HPDE6-E6E7 (cell line): ENCODE results near the gene JPT1.
"Not testable (repeated sequence)": the region's sequence is repeated elsewhere in the genome, so short reads cannot be mapped to it uniquely, and the experiment has no call there.

Source experiments
- DNase-seq: peaks from one replicate; pipeline ENCODE4 v3.0.0; 2011; ENCODE audit warnings: missing footprints; ENCODE audit errors: extremely low spot score

Gene JPT1

DNA sequence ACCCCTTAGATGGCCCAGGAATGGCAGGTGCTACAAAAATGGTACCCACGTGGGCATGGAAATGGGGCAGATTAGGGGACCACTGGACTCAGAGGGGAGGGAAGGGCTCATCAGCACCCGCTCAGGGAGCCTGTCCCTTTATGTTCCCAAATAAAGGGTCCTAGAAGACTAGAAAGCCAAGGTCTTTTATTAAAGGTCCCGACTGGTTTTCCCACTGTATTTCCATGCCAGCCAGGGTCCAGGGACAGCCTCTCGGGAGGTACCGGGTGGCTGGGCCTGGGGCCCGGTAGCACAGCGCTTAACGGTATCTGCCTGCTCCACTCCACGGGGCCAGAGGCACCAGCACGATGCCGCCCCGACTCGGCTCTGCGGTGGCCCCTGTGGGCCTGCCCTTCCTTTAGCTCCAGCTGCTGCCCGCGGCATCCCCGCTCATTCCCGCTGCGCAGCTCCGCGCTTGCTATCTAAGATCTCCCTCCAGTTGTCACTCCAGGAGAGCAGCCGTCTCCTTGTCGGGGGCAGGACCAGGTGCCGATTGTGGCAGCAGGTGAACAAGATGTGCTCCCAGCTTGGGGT is 24.2 kb downstream of the JPT1 start:
- DNase-seq = no peak

DNA sequence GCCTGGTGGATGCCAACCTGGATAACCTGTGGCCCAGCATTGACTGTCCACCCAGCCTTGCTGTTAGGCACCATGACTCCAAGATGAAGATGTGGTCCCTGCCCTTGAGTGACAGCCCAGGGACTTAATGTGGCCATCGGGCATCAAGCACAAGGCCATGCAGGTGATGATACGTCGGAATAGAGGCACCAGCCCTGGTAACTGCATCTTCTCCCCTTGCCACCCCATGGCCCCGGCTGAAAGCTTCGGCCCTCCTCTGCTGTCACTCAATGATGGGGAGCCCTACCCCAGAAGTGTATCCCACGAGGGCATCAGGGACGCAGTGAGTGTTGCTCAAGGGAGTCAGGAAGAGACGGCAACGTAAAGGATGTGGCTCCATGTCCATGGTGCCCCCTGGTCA is 24.7 kb downstream of the JPT1 start:
- no peak for DNase-seq

DNA sequence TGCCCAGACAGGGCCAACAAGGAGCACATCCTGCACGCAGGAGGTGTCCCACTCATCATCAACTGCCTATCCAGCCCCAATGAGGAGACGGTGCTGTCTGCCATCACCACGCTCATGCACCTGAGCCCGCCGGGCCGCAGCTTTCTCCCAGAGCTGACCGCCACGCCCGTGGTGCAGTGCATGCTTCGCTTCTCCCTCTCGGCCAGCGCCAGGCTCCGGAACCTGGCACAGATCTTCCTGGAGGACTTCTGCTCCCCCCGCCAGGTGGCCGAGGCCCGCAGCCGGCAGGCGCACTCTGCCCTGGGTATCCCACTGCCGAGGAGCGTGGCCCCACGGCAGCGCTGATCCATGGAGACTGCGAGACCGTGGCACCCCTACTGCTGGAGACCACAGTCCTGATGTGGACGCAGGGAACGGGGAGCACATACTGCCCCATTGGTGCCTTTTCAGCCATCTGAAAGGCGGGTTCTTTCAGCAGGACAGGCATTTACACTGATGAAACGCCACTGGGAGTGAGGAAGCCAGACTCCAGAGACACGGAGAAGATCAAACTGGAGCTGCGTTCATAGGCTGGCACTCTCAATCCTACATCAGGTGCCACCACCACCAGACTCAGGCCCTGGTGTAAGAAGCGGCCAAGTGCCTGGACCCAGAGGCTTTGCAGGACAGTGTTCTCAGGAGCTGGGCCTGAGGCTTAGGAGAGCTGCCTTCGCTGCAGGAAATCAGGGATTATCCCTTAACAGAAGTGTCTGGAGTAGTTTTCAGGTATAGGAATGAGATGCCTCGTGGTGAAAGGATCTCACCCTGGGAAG is 25.4 kb downstream of the JPT1 start:
- no peak for DNase-seq

DNA sequence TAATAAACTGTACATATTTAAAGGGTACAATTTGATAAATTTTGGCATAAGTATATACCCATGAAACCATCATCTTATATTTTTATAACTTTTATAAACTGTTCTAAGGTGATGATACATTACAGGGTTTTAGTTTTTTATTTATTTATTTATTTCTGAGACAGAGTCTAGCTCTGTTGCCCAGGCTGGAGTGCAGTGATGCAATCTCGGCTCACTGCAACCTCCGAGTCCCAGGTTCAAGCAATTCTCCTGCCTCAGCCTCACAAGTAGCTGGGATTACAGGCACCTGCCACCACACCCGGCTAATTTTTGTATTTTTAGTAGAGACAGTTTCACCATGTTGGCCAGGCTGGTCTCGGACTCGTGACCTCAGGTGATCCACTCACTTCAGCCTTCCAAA is 26.4 kb downstream of the JPT1 start:
- not testable (repeated sequence) for DNase-seq

DNA sequence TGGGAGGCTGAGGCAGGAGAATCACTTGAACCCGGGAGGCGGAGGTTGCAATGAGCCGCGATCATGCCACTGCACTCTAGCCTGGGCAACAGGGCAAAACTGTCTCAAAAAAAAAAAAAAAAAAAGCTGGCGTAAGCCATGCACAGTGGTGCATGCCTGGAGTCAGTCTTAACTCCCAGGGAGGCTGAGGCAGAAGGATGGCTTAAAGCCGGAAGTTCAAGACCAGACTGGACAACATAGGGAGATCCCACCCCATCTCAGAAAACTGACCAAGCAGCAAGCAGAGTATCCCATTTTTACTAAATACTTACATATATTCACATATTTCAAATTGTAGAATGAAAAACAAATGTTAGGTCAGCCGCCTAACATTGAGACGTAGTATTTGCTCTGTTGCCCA is 27.4 kb downstream of the JPT1 start:
- DNase-seq = no peak

DNA sequence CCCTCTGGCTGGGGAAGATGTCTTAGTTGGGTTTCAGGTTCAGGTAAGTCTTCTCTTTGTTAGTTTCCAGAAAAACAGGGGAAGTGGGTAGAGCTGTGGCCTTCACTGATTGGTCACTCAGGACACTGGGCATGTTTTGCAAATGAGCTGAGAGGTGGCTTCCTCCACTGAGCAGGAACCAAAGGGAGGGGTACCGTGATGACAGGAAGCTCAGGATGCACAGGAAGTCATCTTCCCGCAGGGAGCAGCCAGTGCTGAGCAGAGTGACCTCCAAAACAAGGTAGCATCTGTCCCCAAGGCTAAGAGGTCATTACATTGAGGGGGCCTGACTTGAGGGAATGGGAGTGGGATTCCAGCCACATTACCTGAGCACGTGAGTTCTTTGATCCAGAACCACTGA is 28.3 kb downstream of the JPT1 start:
- no peak for DNase-seq

DNA sequence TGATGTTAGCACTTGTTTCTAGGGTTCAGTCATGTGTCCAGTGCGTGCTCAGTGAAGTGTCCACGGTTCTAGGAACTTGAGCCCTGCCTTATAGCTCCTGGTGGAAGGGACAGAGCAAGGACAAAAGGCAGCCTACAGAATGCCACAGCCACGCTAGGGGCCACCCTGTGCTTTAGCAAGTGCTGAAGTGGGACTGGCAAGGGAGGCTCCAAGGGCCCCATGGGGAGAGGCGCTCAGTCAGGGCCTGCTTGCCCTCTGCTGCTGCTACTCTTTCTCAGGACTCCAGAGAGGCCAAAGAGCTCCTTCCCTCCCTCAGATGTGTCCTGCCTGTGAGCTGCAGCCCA is 29.5 kb downstream of the JPT1 start:
- DNase-seq = no peak

DNA sequence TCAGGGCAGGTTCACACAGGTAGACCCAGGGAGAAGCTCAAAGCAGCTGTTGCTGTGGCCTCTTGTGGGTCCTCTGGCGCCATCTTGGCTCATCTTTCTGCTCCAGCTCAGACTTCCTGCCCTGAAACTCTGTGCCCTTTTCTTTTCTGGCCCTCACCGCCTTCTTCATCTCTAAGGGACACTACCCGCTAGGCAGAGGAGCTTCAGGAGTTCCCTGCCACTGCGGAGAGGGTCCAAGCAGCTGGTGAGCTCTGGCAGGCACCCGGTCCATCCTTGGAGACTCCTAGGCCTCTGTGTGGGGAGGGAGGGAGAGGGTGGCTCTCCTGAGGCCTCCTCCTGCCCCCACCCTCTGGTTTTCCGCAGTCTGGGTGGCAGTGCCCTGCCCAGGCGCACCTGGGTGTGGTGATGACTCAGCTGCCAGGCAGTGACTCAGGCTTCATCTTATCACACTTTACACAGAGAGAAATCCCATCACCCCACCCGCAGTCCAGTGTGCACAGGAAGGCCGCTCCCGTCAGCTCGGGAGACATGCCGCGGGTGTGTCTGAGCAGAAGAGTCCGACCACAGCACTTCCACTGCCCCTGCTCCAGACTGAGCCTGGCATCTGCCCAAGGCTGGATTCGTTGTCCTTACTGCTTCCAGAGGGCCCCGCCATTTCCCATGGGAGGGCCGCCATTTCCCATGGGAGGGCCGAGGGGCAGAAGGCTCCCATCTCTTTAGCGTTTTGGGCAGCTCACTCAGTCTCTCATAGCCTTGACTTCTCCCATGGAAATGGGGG is 30.1 kb downstream of the JPT1 start:
- DNase-seq = peak; percentile 97

DNA sequence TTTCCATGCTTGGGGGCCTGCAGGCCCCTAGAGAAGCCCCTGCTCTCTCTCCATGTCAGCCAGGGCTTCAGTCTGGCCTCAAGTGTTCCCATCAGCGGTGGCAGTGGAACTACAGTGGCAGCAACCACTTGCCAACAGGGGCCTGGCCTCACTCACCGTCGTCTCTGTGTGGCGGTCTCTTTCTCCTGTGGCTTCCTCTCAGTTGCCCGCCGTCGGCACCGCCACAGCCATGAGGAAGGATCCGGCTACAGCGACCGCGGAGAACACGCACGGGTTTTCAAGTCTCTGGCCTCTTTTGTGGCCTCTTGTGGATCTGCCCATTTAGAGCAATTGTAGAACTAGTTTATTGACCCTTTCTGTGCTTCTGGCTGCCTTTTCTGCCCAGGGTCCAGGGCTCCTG is 36.0 kb downstream of the JPT1 start:
- DNase-seq = no peak

DNA sequence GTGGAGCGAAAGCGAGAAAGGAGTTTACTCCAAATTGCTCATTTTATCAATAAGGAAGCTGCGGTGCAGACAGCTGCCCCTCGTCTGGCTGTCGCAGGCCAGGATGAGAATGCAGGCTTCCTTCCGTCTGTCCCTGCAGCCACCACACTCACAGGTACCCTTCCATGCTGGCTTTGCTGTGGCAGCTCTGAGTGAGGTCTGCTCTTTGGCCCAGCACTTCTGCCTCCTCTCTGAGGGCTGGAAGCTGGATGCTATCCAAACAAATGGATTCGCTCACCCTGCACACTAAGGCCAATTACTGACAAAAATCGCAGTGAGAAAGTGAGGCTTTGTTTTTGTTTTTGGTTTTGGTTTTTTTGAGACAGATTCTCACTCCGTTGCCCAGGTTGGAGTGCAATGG is 37.6 kb downstream of the JPT1 start:
- no peak for DNase-seq

DNA sequence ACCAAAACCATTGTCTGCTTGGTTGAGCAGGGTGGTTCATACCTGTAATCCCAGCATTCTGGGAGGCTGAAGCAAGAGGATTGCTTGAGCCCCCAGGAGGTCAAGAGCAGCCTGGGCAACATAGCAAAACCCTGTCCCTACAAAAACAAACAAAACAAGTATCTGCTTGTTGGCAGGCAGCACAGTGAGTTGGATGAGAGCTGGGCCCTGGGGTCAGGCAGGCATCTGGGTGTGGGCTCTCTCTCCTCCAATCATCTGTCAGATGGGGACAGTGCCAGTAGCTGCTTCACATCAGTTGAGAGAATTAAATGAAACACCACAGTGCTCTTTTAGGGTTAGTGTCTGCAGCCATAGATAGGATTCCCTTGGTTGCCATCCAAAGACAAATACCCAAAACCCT is 38.8 kb downstream of the JPT1 start:
- no peak for DNase-seq

DNA sequence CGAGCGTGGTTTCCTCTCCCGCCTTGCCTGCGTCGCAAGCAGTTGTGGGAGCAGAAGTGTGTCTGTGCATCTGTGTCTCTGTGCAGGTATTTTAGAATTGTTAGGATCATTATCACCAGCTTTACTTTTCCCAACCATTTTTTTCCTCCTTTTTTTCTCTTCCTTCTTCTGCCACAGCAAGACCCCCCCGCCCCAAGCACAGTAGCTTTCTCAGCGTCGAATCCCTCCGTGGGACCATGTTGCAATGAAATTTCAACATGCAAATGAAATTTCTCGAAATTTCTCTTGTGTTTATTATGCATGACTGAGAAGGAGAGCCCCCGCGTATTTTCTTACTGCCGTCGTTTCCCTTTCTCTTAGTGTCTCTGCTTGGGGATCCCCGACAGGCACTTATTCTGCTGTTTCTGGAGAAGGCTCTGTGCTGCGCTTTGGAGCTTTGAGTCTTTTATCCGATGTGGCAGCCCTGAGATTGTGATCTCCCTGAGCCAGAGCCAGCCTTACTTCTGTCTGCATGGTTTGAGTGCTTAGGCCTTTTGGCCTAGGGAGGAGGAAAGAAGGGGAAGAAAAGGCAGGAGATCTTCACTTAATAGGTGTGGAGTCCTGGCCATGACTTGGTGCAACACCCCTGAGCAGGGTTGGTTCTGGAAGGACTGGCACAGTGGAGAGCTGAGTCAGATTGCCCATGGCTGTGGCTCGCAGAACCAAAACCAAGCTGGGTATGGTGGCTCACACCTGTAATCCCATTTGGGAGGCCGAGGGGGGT is 39.6 kb downstream of the JPT1 start:
- no peak for DNase-seq

DNA sequence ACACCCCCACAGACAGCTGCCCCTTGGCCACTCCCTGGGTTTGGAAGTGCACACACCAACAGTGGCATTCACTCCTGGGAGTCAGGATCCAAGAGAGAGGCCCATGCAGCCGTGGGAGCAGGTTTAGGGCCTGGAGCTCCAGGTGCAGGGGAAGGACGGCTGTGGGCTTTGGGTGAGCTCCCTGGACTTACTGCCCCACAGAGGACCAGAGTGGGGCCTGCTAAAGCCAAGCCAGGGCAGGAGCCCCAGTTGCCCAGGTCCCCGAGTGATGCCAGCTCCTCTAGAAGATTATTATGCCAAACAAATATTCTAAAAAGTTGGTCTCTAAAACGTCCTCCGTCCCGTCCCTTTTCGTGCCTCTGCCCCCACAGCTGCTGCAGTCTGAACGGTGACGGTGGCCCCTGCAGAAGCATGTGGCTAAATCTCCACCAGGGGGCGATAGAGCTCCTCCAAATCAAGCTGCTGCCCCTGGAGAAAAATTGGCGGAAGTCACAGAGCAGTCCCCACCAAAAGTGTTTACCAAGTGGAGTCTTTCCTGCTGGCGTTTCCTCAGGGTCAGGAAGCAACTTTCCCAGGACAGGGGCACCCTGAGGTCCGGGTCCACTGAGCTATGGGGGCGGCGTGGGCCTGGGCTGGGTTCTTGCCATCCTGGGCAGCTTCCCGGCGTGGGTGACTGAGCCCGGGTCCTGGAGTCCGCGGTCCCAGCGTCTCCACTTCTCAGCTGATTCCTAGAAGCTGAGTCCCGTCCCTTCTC is 40.3 kb downstream of the JPT1 start:
- peak; percentile 83 for DNase-seq

DNA sequence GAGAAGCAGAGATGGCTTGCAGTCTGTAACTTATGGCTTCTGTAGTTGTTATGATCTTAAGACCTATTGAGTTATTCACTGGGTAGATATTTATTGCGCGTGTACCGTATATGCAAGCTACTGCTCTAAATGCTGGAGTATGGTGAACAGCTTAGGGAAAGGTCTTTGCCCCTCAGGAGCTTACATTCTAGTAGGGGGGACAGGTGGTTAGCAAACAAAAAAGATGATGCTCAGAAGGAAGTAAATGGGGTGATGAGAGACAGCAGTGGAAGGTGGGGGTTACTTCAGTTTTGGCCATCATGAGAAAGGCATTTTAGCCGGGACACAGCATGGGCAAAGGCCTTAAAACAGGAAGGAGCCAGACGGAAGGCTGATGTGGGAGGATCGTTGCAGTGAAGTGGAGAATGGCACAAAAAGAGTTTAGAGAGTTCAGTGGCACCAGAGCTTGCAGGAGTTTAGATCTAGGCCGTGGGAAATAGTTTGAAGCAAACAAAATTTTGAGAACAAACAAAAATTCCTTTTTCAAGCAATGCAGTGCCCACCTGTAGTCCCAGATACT is 42.5 kb downstream of the JPT1 start:
- no peak for DNase-seq

DNA sequence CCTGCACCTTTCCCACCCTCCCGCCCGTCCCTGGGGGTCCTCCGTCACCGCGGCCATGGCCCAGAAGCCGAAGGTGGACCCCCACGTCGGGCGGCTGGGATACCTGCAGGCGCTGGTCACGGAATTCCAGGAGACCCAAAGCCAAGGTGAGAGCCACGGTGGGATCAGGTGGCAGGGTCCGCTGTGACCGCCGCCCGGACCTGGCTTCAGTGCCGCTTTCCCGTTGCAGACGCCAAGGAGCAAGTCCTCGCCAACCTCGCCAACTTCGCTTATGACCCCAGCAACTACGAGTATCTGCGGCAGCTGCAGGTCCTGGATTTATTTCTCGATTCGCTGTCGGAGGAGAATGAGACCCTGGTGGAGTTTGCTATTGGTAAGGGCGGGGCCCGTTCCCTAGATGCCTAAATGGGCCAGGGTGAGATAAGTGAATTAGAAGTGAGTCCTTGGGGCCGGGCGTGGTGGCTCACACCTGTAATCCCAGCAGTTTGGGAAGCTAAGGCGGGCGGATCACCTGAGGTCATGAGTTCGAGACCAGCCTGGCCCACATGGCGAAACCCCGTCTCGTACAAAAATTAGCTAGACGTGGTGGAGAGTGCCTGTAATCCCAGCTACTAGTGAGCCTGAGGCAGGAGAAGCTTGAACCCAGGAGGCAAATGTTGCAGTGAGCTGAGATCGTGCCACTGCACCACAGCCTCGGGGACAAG is 43.9 kb downstream of the JPT1 start:
- no peak for DNase-seq

DNA sequence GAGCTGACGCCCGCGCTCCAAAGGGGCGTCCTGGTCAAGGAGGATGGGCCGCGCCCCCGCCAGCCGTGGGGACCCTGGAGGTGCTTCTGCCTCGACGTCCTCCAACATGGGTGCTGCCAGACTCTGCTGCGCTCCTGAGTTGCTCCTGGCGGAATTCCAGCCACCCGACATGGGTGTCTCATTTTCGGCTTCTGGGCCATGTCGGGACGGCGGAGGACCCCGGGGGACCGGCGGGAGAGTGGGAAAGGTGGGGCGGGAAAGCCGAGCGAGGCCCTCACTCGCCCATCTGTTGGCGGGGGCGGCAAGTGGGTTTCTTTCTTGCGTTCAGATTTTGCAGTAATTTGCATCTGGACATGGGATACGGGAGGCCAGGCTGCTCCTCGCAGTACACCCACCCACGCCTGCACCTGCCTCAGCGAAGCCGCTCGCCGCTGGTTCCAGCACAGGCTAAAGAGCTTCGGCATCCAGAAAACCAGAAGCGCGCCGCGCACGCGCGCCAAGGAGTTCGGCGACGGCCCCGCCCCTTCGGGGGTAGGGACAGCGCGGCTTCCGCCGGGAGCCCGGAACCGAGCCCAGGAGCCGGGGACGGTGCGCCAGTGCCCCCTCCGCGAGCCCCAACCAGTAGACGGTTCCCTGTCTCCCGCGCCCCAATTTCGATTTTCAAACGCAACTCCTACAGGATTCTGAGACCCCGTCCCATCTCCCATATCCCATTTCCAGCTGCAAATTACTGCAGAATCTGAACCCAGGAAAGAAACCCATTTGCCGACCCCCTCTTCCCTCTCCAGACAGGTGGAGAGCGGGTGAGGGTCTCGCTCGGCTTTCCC is 44.7 kb downstream of the JPT1 start, which contains the start of gene ARMC7:
TSS of gene ARMC7 (plus strand) at position 563 of the 827 bp plus-strand sequence. CDS start 320 bp downstream, outside the sequence.
- peak; percentile 94 for DNase-seq

DNA sequence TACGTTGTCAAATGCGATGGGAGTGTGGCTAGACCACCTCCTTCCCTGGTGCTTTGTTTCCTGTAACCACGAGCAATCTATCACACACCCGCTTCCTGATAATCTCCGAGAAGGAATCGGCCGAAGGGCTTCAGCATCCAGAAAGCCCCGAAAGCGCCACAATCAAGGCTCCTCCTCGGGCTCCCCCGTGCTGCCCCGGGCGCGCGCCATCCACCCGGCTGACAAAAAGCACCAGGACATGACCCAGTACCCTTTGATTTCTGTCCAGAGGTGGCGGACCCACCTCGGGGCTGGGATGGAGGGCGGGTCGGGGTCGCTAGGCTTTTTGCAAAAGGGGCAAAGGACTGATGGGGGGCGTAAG is 45.3 kb downstream of the JPT1 start:
- no peak for DNase-seq

DNA sequence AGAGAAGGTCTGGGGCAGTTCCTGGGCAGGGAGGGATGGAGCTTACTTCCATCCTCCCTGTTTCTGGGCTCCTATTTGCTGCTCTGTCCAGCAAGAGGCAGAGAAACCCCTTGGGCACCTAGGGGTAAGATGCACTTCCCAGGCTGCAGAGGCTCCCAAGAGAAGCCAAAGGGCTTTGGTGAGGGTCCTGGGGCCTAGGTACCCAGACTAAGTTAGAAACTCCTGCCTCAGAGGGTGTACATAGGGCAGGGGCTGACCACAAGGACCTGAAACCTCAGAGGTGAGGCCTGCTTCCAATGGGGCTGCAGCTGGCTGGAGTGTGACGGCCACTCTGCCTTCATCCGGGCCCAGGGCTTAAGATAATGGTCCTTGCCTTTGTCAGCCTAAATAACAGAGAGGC is 46.1 kb downstream of the JPT1 start:
- DNase-seq = no peak
